ENCODE measurements around the gene NDUFS6.
"Not testable (repeated sequence)": the region's sequence is repeated elsewhere in the genome, so short reads cannot be mapped to it uniquely, and the experiment has no call there.

NDUFS6 gene

GRCh38 chr5:1840071-1840547 lies 38.9 kb downstream of the NDUFS6 start:
- Histone ChIP-seq H3K4me3 (replicated peaks; ENCODE audit: insufficient read depth, low read length) (no peak overlapping the region), H3K27ac (replicated peaks) (no peak overlapping the region), H3K27me3 (ENCODE audit: insufficient read depth, poor library complexity, severe bottlenecking) (peaks cover 8% of the 10 kb centered on the region)
- DNase-seq (ENCODE audit: low read depth in 1 of 2, low spot score in 1 of 2) = no peak
- no peak for TF ChIP-seq SPI1 (IDR thresholded peaks at IDR 0.05; ENCODE audit: borderline replicate concordance, low read depth)
- TF ChIP-seq CTCF (IDR thresholded peaks at IDR 0.05; ENCODE audit: insufficient read depth, low read length) = no peak
- no peak for TF ChIP-seq POLR2AphosphoS5 (IDR thresholded peaks at IDR 0.05; ENCODE audit: low read depth)
- no peak for TF ChIP-seq GABPA (IDR thresholded peaks at IDR 0.05; ENCODE audit: low read depth)
- TF ChIP-seq, protein P1, sequence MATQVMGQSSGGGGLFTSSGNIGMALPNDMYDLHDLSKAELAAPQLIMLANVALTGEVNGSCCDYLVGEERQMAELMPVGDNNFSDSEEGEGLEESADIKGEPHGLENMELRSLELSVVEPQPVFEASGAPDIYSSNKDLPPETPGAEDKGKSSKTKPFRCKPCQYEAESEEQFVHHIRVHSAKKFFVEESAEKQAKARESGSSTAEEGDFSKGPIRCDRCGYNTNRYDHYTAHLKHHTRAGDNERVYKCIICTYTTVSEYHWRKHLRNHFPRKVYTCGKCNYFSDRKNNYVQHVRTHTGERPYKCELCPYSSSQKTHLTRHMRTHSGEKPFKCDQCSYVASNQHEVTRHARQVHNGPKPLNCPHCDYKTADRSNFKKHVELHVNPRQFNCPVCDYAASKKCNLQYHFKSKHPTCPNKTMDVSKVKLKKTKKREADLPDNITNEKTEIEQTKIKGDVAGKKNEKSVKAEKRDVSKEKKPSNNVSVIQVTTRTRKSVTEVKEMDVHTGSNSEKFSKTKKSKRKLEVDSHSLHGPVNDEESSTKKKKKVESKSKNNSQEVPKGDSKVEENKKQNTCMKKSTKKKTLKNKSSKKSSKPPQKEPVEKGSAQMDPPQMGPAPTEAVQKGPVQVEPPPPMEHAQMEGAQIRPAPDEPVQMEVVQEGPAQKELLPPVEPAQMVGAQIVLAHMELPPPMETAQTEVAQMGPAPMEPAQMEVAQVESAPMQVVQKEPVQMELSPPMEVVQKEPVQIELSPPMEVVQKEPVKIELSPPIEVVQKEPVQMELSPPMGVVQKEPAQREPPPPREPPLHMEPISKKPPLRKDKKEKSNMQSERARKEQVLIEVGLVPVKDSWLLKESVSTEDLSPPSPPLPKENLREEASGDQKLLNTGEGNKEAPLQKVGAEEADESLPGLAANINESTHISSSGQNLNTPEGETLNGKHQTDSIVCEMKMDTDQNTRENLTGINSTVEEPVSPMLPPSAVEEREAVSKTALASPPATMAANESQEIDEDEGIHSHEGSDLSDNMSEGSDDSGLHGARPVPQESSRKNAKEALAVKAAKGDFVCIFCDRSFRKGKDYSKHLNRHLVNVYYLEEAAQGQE (IDR thresholded peaks at IDR 0.05; ENCODE audit: insufficient replicate concordance, low read depth) = no peak

DNA sequence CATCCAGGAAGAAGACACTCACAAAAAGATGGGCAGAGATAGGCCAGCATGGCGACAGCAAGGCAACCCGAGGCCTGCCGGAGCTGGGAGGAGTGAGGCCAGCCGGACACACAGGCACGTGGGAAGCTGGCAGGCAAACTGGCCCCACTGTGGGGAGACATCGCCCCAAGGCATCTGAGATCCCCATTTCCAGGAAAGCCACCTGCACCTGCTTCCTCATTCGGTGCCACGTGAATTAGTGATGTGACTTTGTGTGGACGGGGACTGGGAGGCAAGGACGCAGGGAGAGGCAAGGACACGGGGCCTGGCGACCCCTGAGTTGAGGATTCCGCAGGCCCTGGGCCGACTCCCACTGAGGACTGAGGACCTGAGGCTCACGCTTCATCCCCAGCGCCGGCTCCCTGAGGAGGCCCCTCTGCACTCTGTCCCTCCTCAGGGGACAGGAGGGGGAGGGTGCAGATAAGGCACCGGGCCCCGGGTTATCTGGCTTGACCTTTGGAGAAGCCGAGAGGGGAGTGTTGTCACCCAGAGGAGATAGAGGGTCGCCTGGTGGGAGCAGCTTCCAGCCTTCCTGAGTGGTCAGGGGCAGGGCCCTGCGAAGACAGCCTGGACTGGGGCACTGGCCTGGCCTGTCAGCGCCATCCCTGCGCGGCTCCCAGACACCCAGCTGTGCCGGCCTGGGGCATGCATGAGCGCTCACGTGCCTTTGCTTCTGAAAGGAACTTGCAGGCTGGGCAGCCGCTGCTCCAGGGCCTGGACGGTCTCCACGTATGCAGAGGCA lies 39.7 kb downstream of the NDUFS6 start:
- no peak for DNase-seq (ENCODE audit: low read depth in 1 of 2, low spot score in 1 of 2)
- Histone ChIP-seq H3K4me3 (replicated peaks; ENCODE audit: insufficient read depth, low read length) (no peak overlapping the region), H3K27me3 (ENCODE audit: insufficient read depth, poor library complexity, severe bottlenecking) (peaks cover 8% of the 10 kb centered on the region), H3K27ac (replicated peaks) (no peak overlapping the region)
- TF ChIP-seq SPI1 (IDR thresholded peaks at IDR 0.05; ENCODE audit: borderline replicate concordance, low read depth) = no peak
- TF ChIP-seq, protein P1 (IDR thresholded peaks at IDR 0.05; ENCODE audit: insufficient replicate concordance, low read depth) = no peak
- no peak for TF ChIP-seq CTCF (IDR thresholded peaks at IDR 0.05; ENCODE audit: insufficient read depth, low read length)
- no peak for TF ChIP-seq POLR2AphosphoS5 (IDR thresholded peaks at IDR 0.05; ENCODE audit: low read depth)
- no peak for TF ChIP-seq GABPA (IDR thresholded peaks at IDR 0.05; ENCODE audit: low read depth)

- H3K27me3 ChIP-seq (ENCODE audit: insufficient read depth, poor library complexity, severe bottlenecking) = peaks cover 8% of the 10 kb centered on the region
- no peak for DNase-seq (ENCODE audit: low read depth in 1 of 2, low spot score in 1 of 2)
- TF ChIP-seq POLR2AphosphoS5 (IDR thresholded peaks at IDR 0.05; ENCODE audit: low read depth) = no peak
- no peak for TF ChIP-seq GABPA (IDR thresholded peaks at IDR 0.05; ENCODE audit: low read depth)
- TF ChIP-seq, protein P1 (IDR thresholded peaks at IDR 0.05; ENCODE audit: insufficient replicate concordance, low read depth) = no peak
- TF ChIP-seq CTCF (IDR thresholded peaks at IDR 0.05; ENCODE audit: insufficient read depth, low read length) = no peak
- no peak for TF ChIP-seq SPI1 (IDR thresholded peaks at IDR 0.05; ENCODE audit: borderline replicate concordance, low read depth)
- no peak overlapping the region for H3K27ac ChIP-seq (replicated peaks)
- H3K4me3 ChIP-seq (replicated peaks; ENCODE audit: insufficient read depth, low read length) = no peak overlapping the region
Measured at GRCh38 chr5:1842004-1842819, 41.0 kb downstream of the NDUFS6 start.

GRCh38 chr5:1843761-1844160 lies 42.6 kb downstream of the NDUFS6 start:
- not testable (repeated sequence) for DNase-seq (ENCODE audit: low read depth in 1 of 2, low spot score in 1 of 2); H3K4me3 ChIP-seq (replicated peaks; ENCODE audit: insufficient read depth, low read length); H3K27ac ChIP-seq (replicated peaks); H3K27me3 ChIP-seq (ENCODE audit: insufficient read depth, poor library complexity, severe bottlenecking)

Data from HL-60 (cell line).